Tibial nerve (tissue), 3 donors: ENCODE measurements around the gene CEACAM1.

Source experiments
- CTCF ChIP-seq, 5 experiments: fragments of 200-600 bp in 3 of 5; fragments of 450-650 bp in 2 of 5; sonication (generic) in 3 of 5; IDR thresholded peaks; one replicate each; pipeline ENCODE4 v1.5.1; 2016 to 2019; ENCODE audit warnings: antibody characterized with exemption in 5 of 5, mild to moderate bottlenecking in 3 of 5, moderate library complexity in 2 of 5
- POLR2A ChIP-seq, 2 donors: fragments of 450-650 bp; IDR thresholded peaks; one replicate each; pipeline ENCODE4 v1.6.1; 2017; ENCODE audit warnings: antibody characterized with exemption in 2 of 2, mild to moderate bottlenecking in 2 of 2, moderate library complexity in 2 of 2

GRCh38 chr19:42567567-42567966 lies 39.3 kb upstream of the CEACAM1 start:
- TF ChIP-seq CTCF (IDR thresholded peaks at IDR 0.05) (no peak), POLR2A (IDR thresholded peaks at IDR 0.05) (no peak)
